IPS-18c (cell line): Measurements from ENCODE around the gene KREMEN1.

Experiments
- H3K4me3 ChIP-seq: 2 replicates; pipeline ENCODE4 v1.7.0; 2013; ENCODE audit warnings: low read depth, mild to moderate bottlenecking, low read length, moderate library complexity; ENCODE audit not compliant: insufficient read depth
- H3K9me3 ChIP-seq: one replicate; pipeline ENCODE4 v1.6.1; 2013; ENCODE audit warnings: mild to moderate bottlenecking, low read length, moderate library complexity; ENCODE audit not compliant: control insufficient read depth, insufficient read depth

Gene KREMEN1

GRCh38 chr22:29151316-29151715 is 78.5 kb downstream of the KREMEN1 start:
- Histone ChIP-seq H3K4me3 (no peak overlapping the region), H3K9me3 (no peaks in the 10 kb centered on the region)

GRCh38 chr22:29152045-29152953 is 79.5 kb downstream of the KREMEN1 start:
- H3K4me3 ChIP-seq: no peak overlapping the region

DNA sequence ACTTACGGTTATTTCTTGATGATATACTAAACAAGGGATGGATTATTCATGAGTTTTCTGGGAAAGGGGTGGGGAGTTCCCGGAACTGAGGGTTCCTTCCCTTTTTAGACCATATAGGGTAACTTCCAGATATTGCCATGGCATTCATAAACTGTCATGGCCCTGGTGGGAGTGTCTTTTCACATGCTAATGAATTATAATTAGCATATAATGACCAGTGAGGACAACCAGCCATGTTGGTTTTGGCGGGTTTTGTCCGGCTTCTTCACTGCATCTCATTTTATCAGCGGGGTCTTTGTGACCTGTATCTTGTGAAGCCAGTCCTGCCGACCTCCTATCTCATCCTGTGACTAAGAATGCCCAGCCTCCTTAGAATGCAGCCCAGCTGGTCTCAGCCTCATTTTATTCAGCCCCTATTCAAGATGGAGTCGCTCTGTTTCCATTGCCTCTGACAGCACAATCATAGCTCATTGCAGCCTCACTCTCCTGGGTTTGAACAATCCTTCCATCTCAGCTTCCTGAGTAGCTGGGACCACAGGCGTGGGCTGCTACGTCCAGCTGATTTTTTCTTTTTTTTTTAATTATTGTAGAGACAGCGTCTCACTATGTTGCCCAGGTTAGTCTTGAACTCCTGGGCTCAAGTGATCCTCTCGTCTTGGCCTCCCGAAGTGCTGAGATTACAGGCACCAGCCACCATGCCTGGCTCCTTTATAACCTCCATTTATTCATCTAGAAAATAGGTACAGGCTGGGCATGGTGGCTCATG is 80.3 kb downstream of the KREMEN1 start:
- Histone ChIP-seq H3K9me3 (no peaks in the 10 kb centered on the region), H3K4me3 (no peak overlapping the region)

More at GRCh38 chr22:29152045-29152953, 79.5 kb downstream of the KREMEN1 start:
- H3K9me3 ChIP-seq: no peaks in the 10 kb centered on the region

DNA sequence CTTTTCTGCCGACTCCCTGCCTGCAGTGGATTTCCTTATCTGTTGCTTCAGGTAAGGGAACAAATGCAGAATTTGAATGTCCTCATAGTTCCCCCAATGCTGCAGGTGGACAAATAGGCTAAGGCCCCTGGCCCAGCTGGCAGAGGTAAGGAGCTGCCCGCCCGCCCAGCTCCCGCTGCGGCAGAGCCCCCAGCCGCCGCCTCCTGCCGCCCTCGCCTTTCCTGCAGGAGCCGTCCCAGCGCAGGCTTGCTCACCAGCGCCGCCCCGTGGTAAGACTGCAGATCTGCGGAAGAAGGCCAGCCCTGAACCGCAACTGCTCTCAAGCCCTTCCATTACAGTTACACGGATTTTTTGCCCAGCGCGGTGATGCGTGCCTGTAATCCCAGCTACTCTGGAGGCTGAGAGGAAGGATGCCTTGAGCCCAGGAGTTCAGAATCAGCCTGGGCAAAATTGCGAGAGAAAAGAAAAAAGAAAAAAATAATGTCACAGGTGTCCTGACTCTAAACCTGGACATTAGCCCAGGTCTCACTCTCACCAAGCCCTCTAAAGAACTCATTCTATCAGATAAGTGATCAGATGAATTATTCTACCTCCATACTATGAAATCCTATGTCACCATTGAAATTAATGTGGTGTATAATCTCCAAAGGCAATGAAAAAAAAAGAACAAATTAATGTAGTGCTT is 81.7 kb downstream of the KREMEN1 start:
- no peak overlapping the region for H3K4me3 ChIP-seq

GRCh38 chr22:29155966-29156365 is 83.1 kb downstream of the KREMEN1 start:
- H3K4me3 ChIP-seq: no peak overlapping the region
- no peaks in the 10 kb centered on the region for H3K9me3 ChIP-seq

More for the DNA sequence above, 81.7 kb downstream of the KREMEN1 start:
- H3K9me3 ChIP-seq: no peaks in the 10 kb centered on the region

- no peaks in the 10 kb centered on the region for H3K9me3 ChIP-seq
- H3K4me3 ChIP-seq: no peak overlapping the region
These were observed 83.7 kb downstream of the KREMEN1 start for GRCh38 chr22:29156507-29156906.

DNA sequence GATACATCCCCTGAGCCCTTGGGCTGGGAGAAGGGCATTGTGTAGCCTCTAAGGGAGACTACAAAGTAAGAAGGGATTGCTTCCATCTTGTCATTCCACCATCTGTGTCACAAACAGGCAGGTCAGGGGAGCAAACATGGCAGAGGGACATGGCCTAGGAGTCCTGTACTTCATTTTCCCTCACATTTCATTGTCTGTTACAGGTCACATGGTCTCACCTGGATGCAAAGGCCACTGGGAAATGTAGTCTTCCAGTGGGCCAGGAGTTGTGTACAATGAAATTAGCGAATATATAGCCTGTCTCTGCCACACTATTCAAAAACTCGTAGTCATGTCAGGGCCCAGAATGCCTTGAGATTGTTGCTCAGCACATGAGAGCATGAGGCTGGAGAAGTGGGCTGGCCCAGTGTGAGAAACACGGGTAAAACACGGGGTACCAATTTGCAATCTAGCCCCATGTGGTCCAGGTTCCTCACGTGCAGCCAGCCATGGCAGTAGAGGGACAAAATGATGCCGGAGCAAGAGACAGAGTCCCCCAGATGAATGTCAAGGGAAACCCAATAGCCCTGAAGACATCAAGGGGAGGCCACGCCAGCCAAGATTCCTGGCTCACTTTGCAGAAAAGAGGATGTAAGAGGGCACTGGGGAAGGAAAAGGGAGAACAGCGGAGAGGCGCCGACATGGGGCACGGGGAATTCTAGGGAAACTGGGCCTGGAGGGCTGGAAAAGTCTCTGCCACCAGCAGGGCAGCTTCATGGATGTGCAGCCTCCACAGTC is 85.1 kb downstream of the KREMEN1 start:
- no peaks in the 10 kb centered on the region for H3K9me3 ChIP-seq
- no peak overlapping the region for H3K4me3 ChIP-seq

DNA sequence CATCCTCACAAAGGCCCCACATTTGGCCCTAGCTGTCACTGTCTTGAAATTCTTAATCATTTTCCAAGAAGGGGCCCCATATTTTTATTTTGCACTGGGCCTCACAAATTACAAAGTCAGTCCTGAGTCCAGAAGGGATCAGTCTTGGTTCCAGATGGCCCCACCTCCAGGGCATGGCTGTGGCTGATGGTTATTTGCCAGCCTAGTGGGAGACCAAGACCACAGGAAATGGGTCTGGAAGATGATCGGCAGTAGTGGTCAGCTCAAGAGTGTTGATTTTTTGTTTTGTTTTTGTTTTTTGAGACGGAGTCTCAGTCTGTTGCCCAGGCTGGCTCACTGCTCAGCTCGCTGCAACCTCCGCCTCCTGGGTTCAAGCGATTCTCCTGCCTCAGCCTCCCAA is 85.7 kb downstream of the KREMEN1 start:
- Histone ChIP-seq H3K9me3 (no peaks in the 10 kb centered on the region), H3K4me3 (no peak overlapping the region)

DNA sequence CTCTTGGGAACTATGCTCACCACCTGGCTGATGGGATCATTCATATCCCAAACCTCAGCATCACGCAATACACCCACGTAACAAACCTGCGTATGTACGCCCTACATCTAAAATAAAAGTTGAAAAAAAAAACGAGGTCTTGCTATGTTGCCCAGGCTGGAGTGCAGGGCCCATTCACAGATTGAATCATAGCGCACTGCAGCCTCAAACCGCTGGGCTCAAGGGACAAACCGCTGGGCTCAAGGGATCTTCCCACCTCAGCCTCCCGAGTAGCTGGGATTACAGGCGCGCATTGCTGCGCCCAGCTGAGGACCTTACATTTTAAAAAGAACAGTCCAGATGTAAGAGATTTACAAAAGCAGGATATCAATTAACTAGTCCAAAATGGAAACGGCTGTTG is 91.0 kb downstream of the KREMEN1 start:
- Histone ChIP-seq H3K9me3 (no peaks in the 10 kb centered on the region), H3K4me3 (no peak overlapping the region)

- no peak overlapping the region for H3K4me3 ChIP-seq
- no peaks in the 10 kb centered on the region for H3K9me3 ChIP-seq
These were observed 92.7 kb downstream of the KREMEN1 start for GRCh38 chr22:29165321-29166060.

- Histone ChIP-seq H3K9me3 (no peaks in the 10 kb centered on the region), H3K4me3 (no peak overlapping the region)
These were observed 93.3 kb downstream of the KREMEN1 start for GRCh38 chr22:29166180-29166579.

- H3K4me3 ChIP-seq: no peak overlapping the region
- H3K9me3 ChIP-seq: no peaks in the 10 kb centered on the region
These were observed 94.4 kb downstream of the KREMEN1 start for GRCh38 chr22:29167032-29167911.

GRCh38 chr22:29171721-29172120 is 98.9 kb downstream of the KREMEN1 start:
- H3K9me3 ChIP-seq: peaks cover 2% of the 10 kb centered on the region

DNA sequence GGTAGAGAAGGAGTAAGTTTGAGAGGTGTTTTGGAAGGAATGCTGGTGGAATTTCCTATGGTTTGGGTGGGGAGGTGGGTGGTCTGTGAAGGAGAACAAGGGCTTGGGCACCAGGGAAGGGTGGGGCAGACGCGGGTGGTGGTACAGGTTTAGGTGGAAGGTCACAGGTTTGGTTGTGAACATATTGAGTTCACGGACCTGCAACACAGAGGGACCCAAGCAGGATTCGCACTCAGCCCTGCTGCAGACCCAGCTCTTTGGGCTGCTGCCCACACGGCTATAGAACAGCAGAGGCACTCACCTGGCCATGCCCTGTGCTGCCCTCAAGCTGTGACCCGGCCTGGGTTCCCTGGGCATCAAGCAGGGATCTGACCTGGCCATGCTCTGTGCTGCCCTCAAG is 99.4 kb downstream of the KREMEN1 start:
- Histone ChIP-seq H3K9me3 (peaks cover 2% of the 10 kb centered on the region), H3K4me3 (no peak overlapping the region)

More at GRCh38 chr22:29171721-29172120, 98.9 kb downstream of the KREMEN1 start:
- no peak overlapping the region for H3K4me3 ChIP-seq

DNA sequence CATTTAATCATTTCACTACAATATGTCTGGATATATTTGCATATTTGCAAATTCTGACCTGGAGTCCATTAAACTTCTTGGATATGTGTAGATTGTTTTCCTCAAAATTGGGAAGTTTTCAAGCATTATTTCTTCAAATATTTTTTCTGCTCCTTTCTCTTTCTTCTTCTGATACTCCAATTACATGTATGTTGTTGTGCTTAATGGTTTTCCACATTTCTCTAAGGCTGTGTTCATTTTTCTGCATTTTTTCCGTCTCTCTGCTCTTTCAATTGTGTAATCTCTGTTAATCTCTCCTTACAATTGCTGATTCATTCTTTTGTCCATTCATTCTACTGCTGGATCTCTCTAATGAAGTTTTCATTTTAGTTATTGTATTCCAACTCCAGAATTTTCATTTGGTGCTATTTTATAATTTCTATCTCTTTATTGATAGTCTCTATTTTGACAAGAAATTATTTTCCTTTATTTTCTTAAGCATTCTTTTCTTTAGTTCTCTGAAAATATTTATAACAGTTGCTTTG is 102.5 kb downstream of the KREMEN1 start:
- Histone ChIP-seq H3K9me3 (peaks cover 2% of the 10 kb centered on the region), H3K4me3 (no peak overlapping the region)
